IMR-90 (cell line): Measurements from ENCODE around the gene SEC14L1. TPM values are rescaled to one million over a fixed set of nuclear protein-coding genes. Genes with fewer than 3 reads are reported as not detected.

ENCODE experiments used
- ATAC-seq: fragments of 200-7000 bp; cut with Tn5 transposase; 2 replicates; pipeline ENCODE4 v1.9.1; 2020; ENCODE audit warnings: low read depth, mild to moderate bottlenecking, moderate library complexity
- BruUV-seq: library from RNA; stranded (reverse); fragments of 400-500 nt; replicated peaks from 2 replicates; lab custom pipeline; 2021; lab: Mats Ljungman, UMichigan
- CTCF ChIA-PET: fragments of 300-600 bp; formaldehyde crosslinking; extraction: SDS; loops from one replicate; lab custom pipeline; 2021; ENCODE audit warnings: antibody characterized with exemption; lab: Yijun Ruan, JAX
- POLR2A ChIA-PET: fragments of 300-600 bp; sonication (Branson Sonifier 250); formaldehyde crosslinking; loops from one replicate; lab custom pipeline; 2022; ENCODE audit warnings: antibody characterized with exemption; ENCODE audit not compliant: unreplicated experiment; lab: Charles Lee
- DNase-seq: peaks from one replicate; pipeline ENCODE4 v3.0.0; 2013
- H2AFZ ChIP-seq: replicated peaks from 2 replicates; pipeline ENCODE3; 2013; ENCODE audit warnings: low read length, mild to moderate bottlenecking; ENCODE audit not compliant: poor library complexity
- H2AK5ac ChIP-seq: 2 replicates; pipeline ENCODE4 v1.6.1; 2013; ENCODE audit warnings: low read depth, low read length, inconsistent platforms
- H2AK9ac ChIP-seq: replicated peaks from 2 replicates; pipeline ENCODE3; 2013; ENCODE audit warnings: mild to moderate bottlenecking, low read depth, low read length, moderate library complexity; ENCODE audit not compliant: poor library complexity
- H2BK120ac ChIP-seq: 2 replicates; pipeline ENCODE4 v1.6.1; 2013; ENCODE audit warnings: low read depth, low read length, inconsistent platforms
- H2BK15ac ChIP-seq: 3 replicates; pipeline ENCODE4 v1.6.1; 2013; ENCODE audit warnings: low read depth, low read length, inconsistent platforms
- H2BK20ac ChIP-seq: 2 replicates; pipeline ENCODE4 v1.6.1; 2013; ENCODE audit warnings: low read depth, mild to moderate bottlenecking, inconsistent platforms, low read length, moderate library complexity
- H2BK5ac ChIP-seq: 2 replicates; pipeline ENCODE4 v1.6.1; 2013; ENCODE audit warnings: mild to moderate bottlenecking, low read depth, low read length, inconsistent platforms; ENCODE audit not compliant: poor library complexity, severe bottlenecking
- H3K14ac ChIP-seq: replicated peaks from 2 replicates; pipeline ENCODE4 v1.6.1; 2013; ENCODE audit warnings: low read depth, low read length, inconsistent platforms
- H3K18ac ChIP-seq: 2 replicates; pipeline ENCODE4 v1.6.1; 2013; ENCODE audit warnings: low read depth, low read length, control low read depth
- H3K23ac ChIP-seq: 2 replicates; pipeline ENCODE4 v1.6.1; 2013; ENCODE audit warnings: low read depth, low read length, inconsistent platforms
- H3K27ac ChIP-seq: 2 replicates; pipeline ENCODE4 v1.5.1; 2013; ENCODE audit warnings: mild to moderate bottlenecking, control low read depth, low read length; ENCODE audit not compliant: insufficient read depth
- H3K27me3 ChIP-seq: 2 replicates; pipeline ENCODE4 v1.6.1; 2013; ENCODE audit warnings: low read length; ENCODE audit not compliant: control insufficient read depth, insufficient read depth
- H3K36me3 ChIP-seq: 2 replicates; pipeline ENCODE4 v1.6.1; 2013; ENCODE audit warnings: low read length, mixed read lengths; ENCODE audit not compliant: control insufficient read depth, insufficient read depth
- H3K4ac ChIP-seq: 2 replicates; pipeline ENCODE4 v1.6.1; 2013; ENCODE audit warnings: low read depth, low read length, inconsistent platforms
- H3K4me1 ChIP-seq: 2 replicates; pipeline ENCODE4 v1.6.1; 2013; ENCODE audit warnings: low read length, mixed read lengths; ENCODE audit not compliant: control insufficient read depth, insufficient read depth
- H3K4me2 ChIP-seq: 2 replicates; pipeline ENCODE4 v1.6.1; 2013; ENCODE audit warnings: low read depth, mild to moderate bottlenecking, control low read depth, low read length, moderate library complexity
- H3K4me3 ChIP-seq: 2 replicates; pipeline ENCODE4 v1.5.1; 2013; ENCODE audit warnings: low read depth, mild to moderate bottlenecking, control low read depth, low read length, moderate library complexity; ENCODE audit not compliant: insufficient read depth
- H3K56ac ChIP-seq: 2 replicates; pipeline ENCODE4 v1.6.1; 2013; ENCODE audit warnings: low read length, inconsistent platforms; ENCODE audit not compliant: insufficient read depth; ENCODE audit errors: extremely low read depth
- H3K79me1 ChIP-seq, 2 experiments: 2 replicates each; pipeline ENCODE4 v1.6.1; 2013; ENCODE audit warnings: low read length in 2 of 2, inconsistent platforms in 1 of 2, low read depth in 1 of 2
- H3K9ac ChIP-seq: 2 replicates; pipeline ENCODE4 v1.6.1; 2013; ENCODE audit warnings: low read depth, low read length, control low read depth
- H3K9me1 ChIP-seq: 2 replicates; pipeline ENCODE4 v1.6.1; 2013; ENCODE audit warnings: low read length, inconsistent platforms; ENCODE audit not compliant: insufficient read depth
- H3K9me3 ChIP-seq: 2 replicates; pipeline ENCODE4 v1.6.1; 2013; ENCODE audit warnings: low read length; ENCODE audit not compliant: control insufficient read depth, insufficient read depth
- H4K20me1 ChIP-seq: 2 replicates; pipeline ENCODE4 v1.6.1; 2013; ENCODE audit warnings: low read length, inconsistent platforms; ENCODE audit not compliant: insufficient read depth
- H4K5ac ChIP-seq: 2 replicates; pipeline ENCODE4 v1.6.1; 2013; ENCODE audit warnings: mild to moderate bottlenecking, low read depth, low read length, control low read depth
- H4K8ac ChIP-seq, 2 experiments: 2 replicates each; pipeline ENCODE4 v1.6.1; 2013; ENCODE audit warnings: low read depth in 2 of 2, low read length in 2 of 2, control low read depth in 1 of 2, inconsistent platforms in 1 of 2
- H4K91ac ChIP-seq: 2 replicates; pipeline ENCODE4 v1.6.1; 2013; ENCODE audit warnings: low read depth, low read length, inconsistent platforms; ENCODE audit not compliant: insufficient read depth
- CEBPB ChIP-seq: IDR thresholded peaks from 2 replicates; pipeline ENCODE4 v1.6.1; 2012; ENCODE audit warnings: low read depth, low read length, improper control_type of control experiment
- RAD21 ChIP-seq: IDR thresholded peaks from 2 replicates; pipeline ENCODE4 v1.6.1; 2012; ENCODE audit warnings: low read length, improper control_type of control experiment
- SMC3 ChIP-seq: fragments of 150-350 bp; IDR thresholded peaks from 2 replicates; pipeline ENCODE4 v1.6.1; 2016; ENCODE audit warnings: low read depth, mild to moderate bottlenecking, antibody characterized with exemption, low read length, moderate library complexity
- WGBS, 2 experiments: methylation state at CpG; one replicate each; pipeline versions ENCODE4 v1.1.5 to v1.1.7; 2013; ENCODE audit warnings: missing lambda C conversion rate in 2 of 2; ENCODE audit not compliant: insufficient read length in 1 of 2; ENCODE audit errors: extremely low coverage in 2 of 2; 5-methylcytosine and 5-hydroxymethylcytosine counted together
- dilution Hi-C: fragments of 300-500 bp; cut with HindIII; formaldehyde crosslinking; loops from one replicate; pipeline ENCODE4 v1.14.3; 2018; ENCODE audit warnings: low sequenced_read_pairs; ENCODE audit not compliant: unreplicated experiment
- in situ Hi-C: fragments of 300-500 bp; cut with MboI; formaldehyde crosslinking; loops from 3 replicates; pipeline ENCODE4 v1.14.3; 2019; ENCODE audit warnings: low sequenced_read_pairs, inconsistent platforms, mixed read lengths
- intact Hi-C: fragments of 100-400 bp; cut with micrococcal nuclease; formaldehyde crosslinking; loops from 2 replicates; pipeline ENCODE4 v1.10.0; 2022
- polyA plus RNA-seq, 3 experiments: library from polyadenylated mRNA; depleted of rRNA; stranded (reverse); fragments of >200 nt; gene quantifications; 2 replicates each; pipeline ENCODE4 v1.2.3, GENCODE V29; 2012; ENCODE audit warnings: low replicate concordance in 1 of 3
- total RNA-seq: library from RNA; depleted of rRNA; stranded (reverse); fragments of >200 nt; gene quantifications from 2 replicates; pipeline ENCODE4 v1.2.3, GENCODE V29; 2012

SEC14L1 gene
- total and polyA plus RNA-seq, 2 of the 4 experiments (the other 2 are of a cell fraction): 24.9 to 35.8 TPM

DNA sequence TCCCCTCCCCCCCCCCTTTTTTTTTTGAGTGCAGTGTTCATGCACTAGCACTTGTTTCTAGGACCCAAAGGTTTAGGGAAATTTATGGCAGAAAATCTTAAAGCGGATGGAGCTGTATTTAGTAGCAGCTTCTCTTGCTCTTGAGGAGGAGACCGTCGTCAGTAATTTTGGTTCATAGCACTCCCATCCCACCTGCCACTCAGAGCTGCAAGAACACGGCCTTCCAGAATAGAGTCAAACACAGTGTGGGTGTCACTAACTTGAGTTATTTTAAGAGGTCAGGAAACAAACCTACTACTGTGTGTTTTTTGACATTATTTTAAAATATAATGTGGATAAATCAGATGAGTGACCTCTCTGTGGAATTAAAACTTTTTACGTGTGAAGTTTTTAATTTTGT lies 37.3 kb downstream of the SEC14L1 start:
- no peak overlapping the region for H2BK20ac ChIP-seq
- no peak overlapping the region for H3K4me3 ChIP-seq
- no peak overlapping the region for H3K4ac ChIP-seq
- H3K27ac ChIP-seq: no peak overlapping the region
- H3K56ac ChIP-seq: no peak overlapping the region
- no peak overlapping the region for H2AK9ac ChIP-seq
- H4K20me1 ChIP-seq: peaks cover 52% of the 10 kb centered on the region
- CTCF ChIA-PET: no interaction called here
- TF ChIP-seq SMC3 (no peak), CEBPB (no peak), RAD21 (no peak)
- H4K8ac ChIP-seq: no peak overlapping the region
- peaks cover 8% of the 10 kb centered on the region; the same call in 1 of the 2 replicates for H3K4me1 ChIP-seq
- no peak overlapping the region for H2BK120ac ChIP-seq
- intact Hi-C loops (no loop called here), dilution Hi-C loops (no loop called here), in situ Hi-C loops (loop anchor here (5.0 kb wide), 1 partner anchor 49 kb away; no protein-coding TSS in a partner anchor)
- H3K9ac ChIP-seq: no peak overlapping the region
- H2BK15ac ChIP-seq: no peak overlapping the region
- ATAC-seq: no peak
- peaks cover 33 to 78% of the 10 kb centered on the region in 2 experiments for H3K79me1 ChIP-seq
- no peaks in the 10 kb centered on the region for H3K27me3 ChIP-seq
- no peak overlapping the region for H3K23ac ChIP-seq
- 0 out of 2 replicates have a peak, but pooled peaks cover 2% of the 10 kb centered on the region for H3K9me1 ChIP-seq
- no peak overlapping the region for H2BK5ac ChIP-seq
- POLR2A ChIA-PET: no interaction called here
- no CpG with 5 or more reads among the region's 5 CpGs for WGBS, 2 experiments
- H2AK5ac ChIP-seq: no peak overlapping the region
- no peak overlapping the region for H3K18ac ChIP-seq
- no peak overlapping the region for H3K4me2 ChIP-seq
- H3K14ac ChIP-seq: no peak overlapping the region
- no peak for DNase-seq
- peaks cover 15% of the 10 kb centered on the region for H3K9me3 ChIP-seq
- no peak overlapping the region for H2AFZ ChIP-seq
- no TSS peak for BruUV-seq
- H3K36me3 ChIP-seq: peaks cover 10% of the 10 kb centered on the region
- no peak overlapping the region for H4K91ac ChIP-seq
- no peak overlapping the region for H4K5ac ChIP-seq
